Right ventricle myocardium inferior (tissue), 1 donor: ENCODE data around the gene EXOC1L. TPM values are rescaled to one million over a fixed set of nuclear protein-coding genes. Genes with fewer than 3 reads are reported as not detected.
A peak's percentile ranks its signal among the peaks of the same experiment; 100 is the strongest.

Source experiments
- ATAC-seq: fragments of 200-7000 bp; cut with Tn5 transposase; one replicate; pipeline ENCODE4 v1.9.1; 2020; ENCODE audit warnings: mild to moderate bottlenecking, moderate library complexity
- DNase-seq: peaks from one replicate; pipeline ENCODE4 v3.0.0; 2021; ENCODE audit errors: missing footprints
- intact Hi-C: fragments of 100-400 bp; cut with DNase I; formaldehyde crosslinking; loops from one replicate; pipeline ENCODE4 v1.11.0; 2022
- long read RNA-seq: library from polyadenylated mRNA; unstranded; transcript quantifications from one replicate; pipeline ENCODE4 v2.0.0, GENCODE V29; 2021
- total RNA-seq: library from RNA; stranded (reverse); fragmentation: NEBNext Ultra II Directional; extraction: Animal tissue kit (Norgen Biotek cat#: 25700); gene quantifications from one replicate; pipeline ENCODE4 v1.2.1, GENCODE V29; 2021
- donor health status: DM: no; HTN: yes; CAD: no; lungs with severe emphysema.

Gene EXOC1L
- not detected for total RNA-seq
- long read RNA-seq: 0 reads

GRCh38 chr4:55819634-55820033, at the start of gene EXOC1L:
EXOC1L (plus strand) TSS chr4:55819790; CDS start chr4:55820027, 237 bp downstream.
- no peak for ATAC-seq
- DNase-seq: no peak
- intact Hi-C loops: no loop called here

- intact Hi-C loops: no loop called here
- no peak for ATAC-seq
- no peak for DNase-seq
Observed at GRCh38 chr4:55770662-55771061, 48.9 kb upstream of the EXOC1L start.

- intact Hi-C loops: no loop called here
- ATAC-seq (no peak), DNase-seq (no peak)
Observed at GRCh38 chr4:55781341-55781740, 38.2 kb upstream of the EXOC1L start.

GRCh38 chr4:55781812-55782211, 37.8 kb upstream of the EXOC1L start:
- no peak for ATAC-seq
- intact Hi-C loops: no loop called here
- no peak for DNase-seq

GRCh38 chr4:55783584-55783983, 36.0 kb upstream of the EXOC1L start:
- ATAC-seq (no peak), DNase-seq (no peak)
- intact Hi-C loops: no loop called here

- ATAC-seq (no peak), DNase-seq (no peak)
- intact Hi-C loops: no loop called here
Observed at GRCh38 chr4:55784747-55785146, 34.8 kb upstream of the EXOC1L start.

GRCh38 chr4:55791666-55792065, 27.9 kb upstream of the EXOC1L start:
- DNase-seq (no peak), ATAC-seq (no peak)
- intact Hi-C loops: no loop called here

GRCh38 chr4:55793479-55793878, 26.1 kb upstream of the EXOC1L start:
- ATAC-seq: no peak
- intact Hi-C loops: no loop called here
- DNase-seq: no peak

GRCh38 chr4:55794053-55794452, 25.5 kb upstream of the EXOC1L start:
- ATAC-seq: no peak
- no peak for DNase-seq
- intact Hi-C loops: no loop called here

GRCh38 chr4:55795341-55795740, 24.2 kb upstream of the EXOC1L start:
- intact Hi-C loops: no loop called here
- no peak for ATAC-seq
- no peak for DNase-seq

GRCh38 chr4:55801498-55801897, 18.1 kb upstream of the EXOC1L start:
- no peak for DNase-seq
- intact Hi-C loops: no loop called here
- no peak for ATAC-seq

- DNase-seq (no peak), ATAC-seq (no peak)
- intact Hi-C loops: no loop called here
Observed at GRCh38 chr4:55807556-55807955, 12.0 kb upstream of the EXOC1L start.

GRCh38 chr4:55808186-55808585, 11.4 kb upstream of the EXOC1L start:
- ATAC-seq (no peak), DNase-seq (peak; percentile 39)
- intact Hi-C loops: no loop called here

- intact Hi-C loops: no loop called here
- DNase-seq (no peak), ATAC-seq (no peak)
Observed at GRCh38 chr4:55808632-55809031, 11.0 kb upstream of the EXOC1L start.

- ATAC-seq (no peak), DNase-seq (no peak)
- intact Hi-C loops: no loop called here
Observed at GRCh38 chr4:55817691-55818090, 1.9 kb upstream of the EXOC1L start.

GRCh38 chr4:55820279-55820678, 689 bp downstream of the EXOC1L start:
- intact Hi-C loops: no loop called here
- no peak for ATAC-seq
- DNase-seq: no peak

- no peak for DNase-seq
- ATAC-seq: no peak
- intact Hi-C loops: no loop called here
Observed at GRCh38 chr4:55822329-55822728, 2.7 kb downstream of the EXOC1L start.

GRCh38 chr4:55824865-55825264, 5.3 kb downstream of the EXOC1L start:
- no peak for DNase-seq
- intact Hi-C loops: no loop called here

GRCh38 chr4:55826986-55827385, 7.4 kb downstream of the EXOC1L start:
- no peak for ATAC-seq

More at GRCh38 chr4:55824865-55825264, 5.3 kb downstream of the EXOC1L start:
- no peak for ATAC-seq

GRCh38 chr4:55827582-55827981, 8.0 kb downstream of the EXOC1L start:
- intact Hi-C loops: no loop called here
- ATAC-seq: no peak

More at GRCh38 chr4:55826986-55827385, 7.4 kb downstream of the EXOC1L start:
- no peak for DNase-seq
- intact Hi-C loops: no loop called here

GRCh38 chr4:55830048-55830447, 10.5 kb downstream of the EXOC1L start:
- DNase-seq (no peak), ATAC-seq (no peak)
- intact Hi-C loops: no loop called here

More at GRCh38 chr4:55827582-55827981, 8.0 kb downstream of the EXOC1L start:
- no peak for DNase-seq

GRCh38 chr4:55830716-55831115, 11.1 kb downstream of the EXOC1L start:
- no peak for ATAC-seq
- intact Hi-C loops: no loop called here
- no peak for DNase-seq
